ENCODE data around the gene HSD17B1. TPM values are rescaled to one million over a fixed set of nuclear protein-coding genes. Genes with fewer than 3 reads are reported as not detected.

The HSD17B1 gene
- total RNA-seq, 1 experiment from 2014 or later = 1.5 TPM

DNA sequence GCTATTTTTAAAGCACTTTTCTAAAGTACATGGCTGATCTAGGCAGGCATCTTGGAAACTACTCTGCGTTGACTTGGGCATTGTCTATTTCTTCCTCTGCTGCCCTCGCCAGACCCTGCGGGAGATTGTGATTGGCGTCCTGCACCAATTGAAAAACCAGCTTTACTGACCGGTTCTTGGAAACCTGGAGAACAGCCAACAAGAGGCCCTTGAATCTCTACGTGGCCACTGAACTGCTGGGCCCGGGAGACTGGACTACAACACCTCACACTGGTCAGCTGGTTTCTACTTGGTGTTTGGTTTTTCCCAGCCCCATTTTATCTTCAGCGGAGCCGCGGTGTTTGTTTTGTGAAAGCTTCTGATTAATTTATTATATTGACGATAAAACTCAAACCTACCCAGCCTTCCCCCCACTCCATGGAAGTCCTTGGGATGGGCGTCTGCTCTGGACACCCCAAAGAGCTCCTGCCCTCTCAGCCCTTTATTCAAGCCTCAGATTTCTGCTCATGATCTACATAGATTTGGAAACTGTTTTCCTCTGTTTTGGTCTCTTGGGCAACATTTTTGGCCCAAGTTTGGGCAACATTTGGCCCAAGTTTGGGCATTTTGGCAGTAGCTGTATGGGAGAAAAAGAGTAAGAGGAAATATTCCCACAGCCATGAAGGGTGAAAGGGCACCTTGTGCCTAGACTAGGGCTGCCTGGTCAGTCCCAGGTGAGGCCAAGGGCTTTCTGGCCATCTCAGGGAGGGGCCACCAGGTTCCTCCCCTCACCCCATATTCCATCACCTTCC lies 18.9 kb downstream of the HSD17B1 start:
- no peak overlapping the region for H3K18ac ChIP-seq (ENCODE audit: insufficient read length, low read depth, low read length)
- H3K36me3 Mint-ChIP-seq (ENCODE audit: insufficient read depth in 1 of 3, low read depth in 3 of 3) = peaks cover 37 to 85% (median 82%) of the 10 kb centered on the region in 3 experiments
- no peak overlapping the region for H3K4me3 Mint-ChIP-seq
- H2BK12ac ChIP-seq (ENCODE audit: insufficient read length, low read depth, low read length) = no peak overlapping the region
- peaks cover 2% of the 10 kb centered on the region; the same call in 1 of the 2 replicates for H3K4me1 ChIP-seq (ENCODE audit: insufficient read depth, low read length)
- no peak overlapping the region for H2AFZ ChIP-seq (ENCODE audit: low read length)
- no peak overlapping the region for H3K27ac Mint-ChIP-seq
- H3K14ac ChIP-seq (ENCODE audit: insufficient read depth, low read length) = no peak overlapping the region
- no peak overlapping the region for H2BK5ac ChIP-seq (ENCODE audit: insufficient read length, low read length)
- no peaks in the 10 kb centered on the region for H3K9me3 ChIP-seq (ENCODE audit: control insufficient read depth, low read depth, low read length)
- no peak overlapping the region for H4K8ac ChIP-seq (replicated peaks; ENCODE audit: insufficient read length, low read depth, low read length)
- peaks cover 14 to 16% of the 10 kb centered on the region in 2 experiments for H3K4me1 Mint-ChIP-seq
- no peak overlapping the region for H2AK5ac ChIP-seq (ENCODE audit: insufficient read length, low read length)
- TF ChIP-seq, protein P1, sequence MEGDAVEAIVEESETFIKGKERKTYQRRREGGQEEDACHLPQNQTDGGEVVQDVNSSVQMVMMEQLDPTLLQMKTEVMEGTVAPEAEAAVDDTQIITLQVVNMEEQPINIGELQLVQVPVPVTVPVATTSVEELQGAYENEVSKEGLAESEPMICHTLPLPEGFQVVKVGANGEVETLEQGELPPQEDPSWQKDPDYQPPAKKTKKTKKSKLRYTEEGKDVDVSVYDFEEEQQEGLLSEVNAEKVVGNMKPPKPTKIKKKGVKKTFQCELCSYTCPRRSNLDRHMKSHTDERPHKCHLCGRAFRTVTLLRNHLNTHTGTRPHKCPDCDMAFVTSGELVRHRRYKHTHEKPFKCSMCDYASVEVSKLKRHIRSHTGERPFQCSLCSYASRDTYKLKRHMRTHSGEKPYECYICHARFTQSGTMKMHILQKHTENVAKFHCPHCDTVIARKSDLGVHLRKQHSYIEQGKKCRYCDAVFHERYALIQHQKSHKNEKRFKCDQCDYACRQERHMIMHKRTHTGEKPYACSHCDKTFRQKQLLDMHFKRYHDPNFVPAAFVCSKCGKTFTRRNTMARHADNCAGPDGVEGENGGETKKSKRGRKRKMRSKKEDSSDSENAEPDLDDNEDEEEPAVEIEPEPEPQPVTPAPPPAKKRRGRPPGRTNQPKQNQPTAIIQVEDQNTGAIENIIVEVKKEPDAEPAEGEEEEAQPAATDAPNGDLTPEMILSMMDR (conservative IDR thresholded peaks at IDR 0.05) = no peak
- H3T11ph ChIP-seq (ENCODE audit: low read length) = no peak overlapping the region
- no peak overlapping the region for H4K91ac ChIP-seq (ENCODE audit: insufficient read length, low read depth, low read length)
- no peaks in the 10 kb centered on the region for H4K20me1 ChIP-seq (ENCODE audit: control insufficient read depth, insufficient read depth, insufficient read length)
- no CpG with 5 or more reads among the region's 12 CpGs for WGBS (ENCODE audit: extremely low coverage, insufficient read length, low lambda C conversion rate)
- no peaks in the 10 kb centered on the region for H3K27me3 ChIP-seq (ENCODE audit: insufficient read depth, low read length)
- H3K9ac ChIP-seq (ENCODE audit: extremely low read depth, insufficient read length, low read length) = no peak overlapping the region
- peaks cover 2% of the 10 kb centered on the region; the same call in 1 of the 2 replicates for H3K27me3 Mint-ChIP-seq (ENCODE audit: low read depth)
- no peak overlapping the region for H3K4ac ChIP-seq (ENCODE audit: low read depth, low read length)
- no peaks in the 10 kb centered on the region for H3K9me3 Mint-ChIP-seq
- H3K4me2 ChIP-seq (ENCODE audit: insufficient read depth, insufficient read length, low read length) = no peak overlapping the region
- no peak overlapping the region for H2BK20ac ChIP-seq (ENCODE audit: low read depth, low read length, poor library complexity, severe bottlenecking)
- H2BK15ac ChIP-seq (ENCODE audit: low read depth, low read length) = no peak overlapping the region
- peaks cover 2% of the 10 kb centered on the region; the same call in 1 of the 2 replicates for H3K79me2 ChIP-seq (ENCODE audit: insufficient read depth, low read length)
- no peaks in the 10 kb centered on the region for H3K79me1 ChIP-seq (ENCODE audit: insufficient read depth, low read depth, low read length, poor library complexity, severe bottlenecking)
- no peak overlapping the region for H3K56ac ChIP-seq (ENCODE audit: insufficient read length, low read depth, low read length)
- H3K23ac ChIP-seq (ENCODE audit: insufficient read length, low read depth, low read length) = no peak overlapping the region
- H3K23me2 ChIP-seq (ENCODE audit: insufficient read length, low read depth, low read length, poor library complexity, severe bottlenecking) = peaks cover 6% of the 10 kb centered on the region
- H4K5ac ChIP-seq (ENCODE audit: insufficient read length, low read depth, low read length) = no peak overlapping the region
- H2BK120ac ChIP-seq (ENCODE audit: low read depth, low read length, poor library complexity, severe bottlenecking) = no peak overlapping the region
- DNase-seq = no peak
- H3K27ac ChIP-seq (ENCODE audit: insufficient read length, low read depth, low read length) = no peak overlapping the region
